Measurements from ENCODE around the gene ATXN10.

The ATXN10 gene

DNA sequence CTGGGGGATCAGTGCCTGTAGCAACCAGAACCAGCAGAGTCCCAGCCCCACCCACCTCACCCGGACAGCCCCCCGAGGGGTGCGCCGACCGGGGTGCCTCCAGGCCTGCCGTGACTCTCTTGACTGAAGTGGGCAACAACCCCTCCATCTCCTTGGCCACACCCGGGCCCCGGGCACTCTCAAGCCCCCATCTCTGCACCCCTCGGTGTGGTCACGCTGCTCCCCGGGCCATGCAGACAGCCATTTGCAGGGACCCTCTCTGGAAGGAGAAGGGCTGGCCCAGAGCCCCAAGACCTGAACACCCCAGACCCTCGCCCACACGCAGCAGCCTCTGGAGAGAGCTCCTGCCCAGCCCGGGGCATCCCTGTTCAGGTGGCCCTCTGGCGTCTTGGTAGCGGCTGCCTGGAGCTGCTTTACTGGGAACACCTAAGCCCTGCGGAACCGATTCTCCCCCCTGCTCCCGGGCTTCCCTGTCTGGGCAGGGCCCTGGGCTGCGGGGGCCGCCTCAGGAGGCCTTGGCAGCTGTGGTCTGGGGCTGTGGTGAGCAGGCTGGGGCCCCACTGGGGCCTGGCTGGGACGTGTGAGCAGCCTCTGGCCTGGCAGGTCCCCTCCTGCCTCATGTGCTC, 220.5 kb downstream of the ATXN10 start:
- DNase-seq (ENCODE audit: low read depth): no peak

DNA sequence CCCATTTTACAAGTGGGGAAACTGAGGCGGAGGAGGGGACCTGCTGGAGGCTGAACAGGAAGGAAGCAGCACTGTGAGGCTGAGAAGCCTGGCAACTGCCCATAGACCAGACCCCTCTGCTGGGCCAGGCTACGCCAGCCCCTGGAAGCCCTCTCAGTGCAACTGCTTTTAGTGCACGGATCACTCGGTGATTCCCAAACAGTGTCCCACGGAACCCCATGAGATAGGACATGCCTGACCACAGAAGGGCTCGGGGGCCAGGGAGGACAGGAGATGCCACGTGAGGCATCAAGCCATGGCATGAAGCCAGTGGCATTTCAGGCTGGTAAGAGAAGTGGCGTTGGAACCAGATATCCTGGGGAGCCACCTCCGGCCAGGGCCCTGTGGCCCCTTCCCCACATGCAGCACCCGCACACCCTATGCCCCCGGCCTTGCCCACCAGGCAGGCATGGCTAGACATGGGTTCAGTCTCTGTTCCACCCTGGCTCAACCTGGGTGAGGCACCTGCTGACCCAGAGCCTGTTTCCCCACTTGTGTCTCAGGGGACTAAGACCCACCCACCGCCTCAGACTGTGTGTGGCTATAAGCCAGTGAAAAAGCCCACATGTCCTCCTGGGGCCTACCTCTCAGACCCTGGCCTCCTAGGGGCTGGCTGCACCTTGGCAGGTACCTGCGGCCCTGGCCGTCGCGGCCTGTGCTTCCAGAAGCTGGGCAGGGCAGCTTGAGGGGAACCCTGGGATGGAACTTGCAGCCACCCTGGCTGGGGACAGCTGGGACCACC, 221.2 kb downstream of the ATXN10 start:
- no peak for DNase-seq (ENCODE audit: low read depth)

DNA sequence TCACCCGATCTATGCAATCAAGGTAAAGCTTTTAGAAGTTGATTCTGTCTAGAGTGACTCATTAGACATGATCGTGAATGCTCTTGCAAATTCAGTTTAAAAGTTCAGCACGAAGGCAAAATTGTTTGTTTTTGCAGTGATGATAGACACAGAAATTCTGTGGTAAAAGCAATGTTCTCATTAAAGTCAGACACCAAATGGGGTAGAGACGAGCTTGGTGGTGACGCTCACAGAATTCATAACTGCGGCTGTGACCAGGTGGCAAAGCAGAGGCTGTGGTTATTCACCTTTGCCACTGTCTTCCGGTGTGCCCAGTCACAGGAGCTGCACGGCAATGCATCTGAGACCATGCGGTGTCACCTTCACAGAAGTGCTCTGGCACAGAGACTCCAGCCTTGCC, 221.9 kb downstream of the ATXN10 start:
- no peak for DNase-seq (ENCODE audit: low read depth)
